GM18868 (cell line): Measurements from ENCODE around the gene PDE4D.
"Not testable (repeated sequence)": the region's sequence is repeated elsewhere in the genome, so short reads cannot be mapped to it uniquely, and the experiment has no call there.

Experiments
- ATAC-seq: cut with Tn5 transposase; IDR thresholded peaks from one replicate; pipeline ENCODE4 v1.9.1; 2021; ENCODE audit warnings: mild to moderate bottlenecking, moderate library complexity; ENCODE audit not compliant: unreplicated experiment

PDE4D gene

DNA sequence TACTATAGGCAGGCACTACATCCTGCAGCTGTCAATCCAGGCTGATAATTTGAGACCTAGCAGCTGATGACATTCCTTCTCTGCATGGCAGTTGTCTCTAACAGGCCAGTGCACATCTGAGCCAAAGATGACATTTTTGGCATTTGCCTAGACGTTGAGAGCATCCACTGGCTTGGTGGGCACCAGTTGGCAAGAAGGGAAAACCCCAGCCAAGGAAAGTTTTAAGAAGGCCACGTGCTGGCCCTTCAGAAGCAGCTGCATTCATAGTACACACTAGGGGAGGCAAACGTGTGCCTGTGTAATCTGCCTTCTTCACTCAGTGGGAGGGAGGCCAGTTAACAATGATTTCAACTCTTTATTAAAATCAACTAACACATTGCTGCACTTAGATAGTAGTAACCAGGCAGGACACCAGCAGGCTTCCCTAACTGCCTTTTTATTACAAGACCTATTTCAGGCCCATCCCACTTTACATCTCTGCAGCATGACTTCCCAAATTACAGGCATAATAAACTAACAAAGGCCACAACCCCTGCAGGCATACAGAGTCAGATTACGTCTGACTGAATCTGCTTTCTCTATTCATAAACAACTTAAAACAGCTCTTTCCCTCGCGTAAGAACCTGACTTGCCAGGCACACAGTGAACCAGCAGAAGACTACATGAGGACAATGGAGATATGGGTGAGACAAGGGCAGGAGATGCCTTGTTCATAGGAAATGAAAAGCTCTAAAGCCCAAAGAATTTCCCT lies 576.3 kb downstream of the PDE4D start:
- ATAC-seq: no peak

DNA sequence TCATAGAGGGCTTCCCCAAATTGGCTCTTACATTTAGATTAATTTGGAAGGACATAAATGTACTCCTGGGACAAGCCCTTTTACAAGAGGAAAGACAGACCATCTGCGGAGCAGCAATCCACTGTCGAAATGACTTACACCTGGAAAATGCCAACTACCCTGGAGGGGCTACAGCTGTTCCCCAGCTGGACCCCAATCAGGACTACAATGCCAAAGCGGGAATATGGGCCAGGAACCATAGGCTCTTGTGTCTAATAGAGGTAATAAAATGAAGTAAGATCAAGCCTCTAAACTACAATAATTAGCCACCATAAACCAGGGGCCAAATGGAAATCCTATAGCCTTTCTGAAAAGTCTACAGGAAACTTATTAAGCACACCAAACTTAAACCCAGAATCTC lies 581.3 kb downstream of the PDE4D start:
- no peak for ATAC-seq

DNA sequence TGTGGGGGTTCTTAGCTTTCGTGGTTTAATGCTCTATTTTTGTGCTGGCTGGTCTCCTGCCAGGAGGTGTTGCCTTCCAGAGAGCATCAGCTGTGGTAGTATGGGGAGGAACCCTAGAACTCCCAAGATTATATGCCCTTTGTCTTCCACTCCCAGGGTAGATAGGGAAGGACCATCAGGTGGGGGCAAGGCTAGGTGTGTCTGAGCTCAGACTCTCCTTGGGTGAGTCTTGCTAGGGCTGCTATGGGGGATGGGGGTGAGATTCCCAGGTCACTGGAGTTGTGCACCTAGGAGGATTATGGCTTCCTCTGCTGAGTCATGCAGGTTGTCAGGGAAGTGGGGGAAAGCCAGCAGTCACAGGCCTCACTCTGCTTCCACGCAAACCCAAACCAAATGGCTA lies 584.8 kb downstream of the PDE4D start:
- not testable (repeated sequence) for ATAC-seq

DNA sequence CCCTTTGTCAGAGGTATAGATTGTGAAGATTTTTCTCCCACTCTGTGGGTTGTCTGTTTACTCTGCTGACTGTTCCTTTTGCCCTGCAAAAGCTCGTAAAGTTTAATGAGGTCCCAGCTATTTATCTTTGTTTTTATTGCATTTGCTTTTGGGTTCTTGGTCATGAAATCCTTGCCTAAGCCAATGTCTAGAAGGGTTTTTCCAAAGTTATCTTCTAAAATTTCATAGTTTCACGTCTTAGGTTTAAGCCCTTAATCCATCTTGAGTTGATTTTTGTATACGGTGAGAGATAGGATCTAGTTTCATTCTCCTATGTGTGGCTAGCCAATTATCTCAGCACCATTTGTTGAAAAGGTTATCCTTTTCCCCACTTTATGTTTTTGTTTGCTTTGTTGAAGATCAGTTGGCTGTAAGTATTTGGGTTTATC lies 590.2 kb downstream of the PDE4D start:
- not testable (repeated sequence) for ATAC-seq

DNA sequence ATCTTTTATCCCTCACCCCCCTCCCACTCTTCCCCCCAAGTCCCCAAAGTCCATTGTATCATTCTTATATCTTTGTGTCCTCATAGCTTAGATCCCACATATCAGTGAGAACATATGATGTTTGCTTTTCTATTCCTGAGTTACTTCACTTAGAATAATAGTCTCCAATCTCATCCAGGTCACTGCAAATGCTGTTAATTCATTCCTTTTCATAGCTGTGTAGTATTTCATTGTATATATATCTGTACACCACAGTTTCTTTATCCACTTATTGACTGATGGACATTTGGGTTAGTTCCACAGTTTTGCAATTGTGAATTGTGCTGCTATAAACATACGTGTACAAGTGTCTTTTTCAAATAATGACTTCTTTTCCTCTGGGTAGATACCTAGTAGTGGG lies 591.0 kb downstream of the PDE4D start:
- ATAC-seq: not testable (repeated sequence)

DNA sequence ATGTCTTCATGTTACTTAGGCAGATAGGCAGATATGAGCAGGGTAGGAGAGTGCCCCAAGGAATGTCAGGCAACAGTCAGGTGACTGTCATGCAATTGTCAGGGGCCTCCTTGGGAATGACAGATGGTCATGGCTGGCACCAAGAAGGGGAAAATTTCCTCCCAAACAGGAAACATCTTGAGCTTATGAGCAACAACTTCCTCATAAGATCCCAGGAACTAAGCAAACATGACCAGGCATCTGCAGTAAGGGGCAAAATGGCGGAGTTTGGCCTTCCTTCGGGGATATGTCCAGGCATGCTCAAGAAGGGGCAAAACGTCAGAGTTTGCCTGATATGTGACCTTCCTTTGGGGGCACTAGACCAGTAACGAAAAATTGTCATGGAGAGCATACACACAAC lies 591.8 kb downstream of the PDE4D start:
- no peak for ATAC-seq

DNA sequence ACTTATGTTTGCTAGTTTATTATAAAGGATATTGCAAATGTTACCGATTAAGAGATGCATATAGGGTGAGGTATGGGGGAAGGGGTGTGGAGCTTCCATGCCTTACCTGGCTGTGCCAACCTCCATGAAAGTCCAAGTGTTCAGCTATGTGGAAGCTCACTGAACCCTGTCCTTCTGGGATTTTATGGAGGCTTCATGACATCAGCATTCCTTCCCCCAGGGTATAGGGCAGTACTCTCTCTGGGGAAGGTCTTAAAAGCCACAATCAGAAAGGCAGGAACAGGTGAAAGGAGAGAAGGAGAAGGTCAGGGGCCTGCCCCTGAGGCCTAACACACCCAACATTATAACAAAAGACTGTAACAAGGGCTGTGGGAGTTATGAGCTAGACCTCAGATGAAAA lies 592.6 kb downstream of the PDE4D start:
- no peak for ATAC-seq

DNA sequence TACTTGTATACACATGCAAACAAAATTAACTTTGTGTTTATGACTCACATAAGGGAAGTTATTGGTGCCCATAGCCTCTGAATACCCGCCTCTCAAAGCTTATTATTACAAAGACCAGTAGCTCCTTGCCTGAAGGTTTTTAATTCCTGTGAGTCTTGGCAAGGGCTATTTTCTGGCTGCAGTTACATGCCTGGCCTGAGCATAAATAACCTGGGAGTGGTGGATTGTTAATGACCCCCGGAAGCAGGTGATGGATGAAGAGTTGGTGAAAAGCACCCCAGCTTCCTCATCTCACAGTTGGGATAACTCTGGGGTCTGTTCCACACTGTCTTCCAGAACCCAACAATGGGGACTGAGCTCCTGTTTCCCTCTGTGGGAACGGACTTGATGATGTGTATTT lies 594.5 kb downstream of the PDE4D start:
- no peak for ATAC-seq

DNA sequence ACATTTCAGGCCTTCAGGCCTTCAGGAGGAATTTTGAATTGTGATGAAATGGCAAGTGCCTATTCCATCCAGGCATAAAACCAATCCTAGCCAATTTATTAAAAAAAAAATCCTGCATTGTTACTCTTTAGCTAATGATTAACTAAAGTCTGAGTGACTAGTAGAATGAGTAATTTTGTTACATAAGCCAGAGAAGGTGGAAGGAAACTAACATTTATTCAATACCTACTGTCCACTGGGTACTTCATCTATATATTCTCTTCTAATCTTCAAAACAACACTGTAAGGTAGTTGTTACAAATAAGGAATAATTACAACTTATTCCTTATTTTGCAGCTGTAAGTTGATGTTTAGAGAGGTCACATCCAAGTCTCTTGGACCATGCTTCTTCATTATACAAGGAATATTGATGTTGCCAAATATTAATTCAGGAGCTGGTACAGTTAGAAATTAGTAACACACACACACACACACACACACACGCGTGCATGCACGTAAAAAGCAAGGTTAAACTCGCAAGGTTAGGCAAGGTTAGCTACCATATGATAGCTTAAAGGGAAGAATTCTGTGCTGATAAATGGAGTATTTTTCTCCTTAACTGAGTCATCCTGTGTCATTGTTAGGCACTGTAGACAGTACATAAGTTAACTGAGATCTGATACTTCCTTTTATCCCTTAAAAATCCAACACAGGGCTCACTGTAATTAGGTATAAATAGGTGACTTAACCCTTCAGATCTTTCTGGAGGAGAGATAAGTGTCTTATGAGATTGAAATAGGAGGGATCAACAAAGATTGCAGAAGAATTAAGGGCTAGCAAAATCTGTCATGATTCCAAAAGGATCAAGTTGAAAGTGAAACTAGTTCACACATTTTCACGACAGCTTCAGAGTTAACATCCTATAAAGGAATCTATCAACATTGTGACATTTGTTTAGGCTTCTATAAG lies 596.9 kb downstream of the PDE4D start:
- no peak for ATAC-seq

DNA sequence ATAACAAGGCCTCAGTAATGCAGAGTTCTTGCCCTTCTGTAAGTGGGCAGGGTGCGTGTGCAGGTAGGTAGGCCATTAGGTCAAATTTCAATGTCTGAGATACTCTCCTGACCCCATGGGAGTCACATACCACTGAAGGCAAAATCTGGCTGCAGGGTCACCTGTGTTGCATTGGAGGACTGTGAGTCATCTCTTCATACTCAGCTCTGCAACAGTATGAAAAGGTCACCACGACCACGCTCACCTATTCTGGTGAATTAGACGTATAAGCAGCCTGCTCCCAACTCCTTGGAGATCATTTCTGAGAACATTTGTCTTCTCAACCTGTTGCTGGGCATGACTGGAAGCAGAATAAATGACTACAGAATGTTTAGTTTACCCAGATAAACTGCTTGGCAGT lies 599.8 kb downstream of the PDE4D start:
- ATAC-seq: no peak

DNA sequence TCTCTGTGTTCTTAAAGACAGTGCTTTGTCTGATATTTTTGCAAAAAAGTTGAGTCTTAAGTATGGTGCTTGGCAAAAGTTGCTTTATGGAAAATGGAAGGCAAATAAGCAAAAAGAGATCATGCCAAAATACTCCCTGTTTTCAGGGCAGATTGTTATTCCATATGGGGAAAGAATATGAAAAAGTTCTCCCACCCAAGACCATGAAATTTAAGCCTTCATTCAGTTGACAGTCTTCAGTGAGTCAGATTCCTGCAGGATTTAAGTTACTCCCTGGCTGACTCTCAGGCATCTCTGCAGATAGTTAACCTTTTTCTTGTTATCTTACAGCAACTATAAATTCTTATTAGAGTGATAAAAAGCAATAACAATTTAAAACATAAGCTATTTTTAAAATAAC lies 601.6 kb downstream of the PDE4D start:
- no peak for ATAC-seq

DNA sequence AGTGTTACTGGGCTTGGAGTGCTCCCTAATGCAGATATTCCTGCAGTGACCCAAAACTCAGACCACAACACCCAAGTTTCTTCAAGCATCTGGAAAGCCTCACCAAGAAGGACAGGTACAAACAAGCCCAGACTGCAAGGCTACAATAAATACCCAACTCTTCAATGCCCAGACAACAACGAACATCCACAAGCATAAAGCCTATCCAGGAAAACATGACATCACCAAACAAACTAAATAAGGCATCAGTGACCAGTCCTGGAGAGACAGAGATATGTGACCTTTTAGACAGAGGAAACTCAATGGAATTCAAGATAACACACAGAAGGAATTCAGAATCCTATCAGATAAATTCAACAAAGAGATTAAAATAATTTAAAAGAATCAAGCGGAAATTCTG lies 605.6 kb downstream of the PDE4D start:
- ATAC-seq: no peak

DNA sequence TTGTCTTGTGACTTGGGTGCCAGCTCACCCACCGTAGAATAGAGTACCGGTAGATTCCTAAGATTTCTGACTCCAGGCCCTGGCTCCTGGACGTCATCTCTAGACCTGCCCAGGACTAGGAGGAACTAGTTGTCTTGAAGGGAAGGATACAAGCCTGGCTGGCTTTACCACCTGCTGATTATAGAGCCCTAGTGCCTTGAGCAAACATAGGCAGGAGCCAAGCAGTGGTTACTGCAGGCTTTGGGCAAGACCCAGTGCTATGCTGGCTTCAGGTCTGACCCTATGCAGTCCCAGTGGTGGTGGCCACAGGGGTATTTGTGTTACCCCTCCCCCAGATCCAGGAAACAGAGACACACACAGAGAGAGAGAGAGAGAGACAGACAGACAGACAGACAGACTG lies 606.2 kb downstream of the PDE4D start:
- no peak for ATAC-seq

DNA sequence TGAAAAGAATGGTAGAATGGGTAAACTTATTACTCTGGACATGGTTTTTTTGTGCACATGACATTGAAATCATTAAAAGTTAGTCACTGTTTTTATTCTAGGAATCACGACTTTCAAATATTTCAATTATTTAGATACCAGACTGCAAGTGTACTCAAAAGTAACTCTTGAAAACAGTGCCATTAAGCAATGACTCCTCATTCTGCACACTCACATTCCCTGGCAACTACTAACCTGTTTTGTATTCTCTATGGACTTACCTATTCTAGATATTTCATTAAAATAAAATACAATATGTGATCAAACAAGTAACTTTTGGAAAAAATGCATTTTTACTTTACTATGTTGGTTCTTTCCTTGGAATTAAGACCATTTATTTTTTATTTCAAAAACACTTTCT lies 607.0 kb downstream of the PDE4D start:
- no peak for ATAC-seq

DNA sequence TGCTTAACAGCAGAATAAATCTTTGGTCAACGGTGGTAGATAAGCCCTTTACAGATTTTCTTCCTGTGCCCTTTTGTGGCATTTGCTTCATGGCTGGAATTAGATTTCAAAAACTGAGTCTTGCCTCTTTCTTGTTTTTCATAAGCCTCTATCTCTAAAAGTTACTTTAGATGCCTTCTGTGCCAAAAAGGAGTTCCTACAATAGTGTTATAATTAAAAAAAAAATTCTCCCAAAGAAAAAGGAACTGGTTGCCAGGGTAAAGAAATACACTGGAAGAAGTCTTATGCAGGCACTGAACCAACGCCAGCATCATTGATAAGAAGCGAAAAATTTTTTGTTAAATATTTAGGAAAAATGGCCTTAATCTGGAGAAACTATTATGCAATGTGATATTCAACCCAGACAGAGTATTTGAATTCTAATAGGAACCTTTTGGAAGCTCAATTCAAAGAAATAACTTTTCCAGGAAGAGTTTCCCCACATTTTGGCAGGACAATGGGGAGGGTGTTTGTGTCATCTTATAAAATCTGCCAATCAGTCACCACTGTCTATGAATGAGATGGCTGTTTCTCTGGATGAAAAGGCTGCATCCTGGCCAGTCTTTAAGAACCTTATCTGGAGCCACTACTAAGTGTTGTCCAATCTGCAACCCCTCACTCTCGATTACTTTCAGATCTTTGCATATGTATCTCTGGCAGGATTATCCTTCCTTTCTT lies 608.1 kb downstream of the PDE4D start:
- ATAC-seq: no peak

DNA sequence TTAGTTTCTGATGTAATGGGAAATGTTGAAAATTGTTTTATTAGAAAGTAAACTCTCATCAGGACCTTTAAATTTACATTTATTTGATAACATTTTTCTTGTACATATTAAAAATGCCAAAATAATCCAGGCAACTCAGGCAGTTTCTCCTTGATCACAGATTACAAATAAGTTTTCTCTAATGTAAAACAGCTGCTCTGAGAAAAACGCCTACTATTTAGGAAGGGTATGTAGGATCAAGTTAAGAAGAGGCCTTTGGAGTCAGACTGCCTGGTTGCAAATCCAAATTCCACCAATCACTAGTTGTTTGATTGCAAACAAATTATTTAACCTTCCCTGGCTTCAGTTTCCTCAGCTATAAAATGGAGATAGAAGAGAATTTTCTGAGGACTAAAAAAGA lies 610.8 kb downstream of the PDE4D start:
- ATAC-seq: no peak

DNA sequence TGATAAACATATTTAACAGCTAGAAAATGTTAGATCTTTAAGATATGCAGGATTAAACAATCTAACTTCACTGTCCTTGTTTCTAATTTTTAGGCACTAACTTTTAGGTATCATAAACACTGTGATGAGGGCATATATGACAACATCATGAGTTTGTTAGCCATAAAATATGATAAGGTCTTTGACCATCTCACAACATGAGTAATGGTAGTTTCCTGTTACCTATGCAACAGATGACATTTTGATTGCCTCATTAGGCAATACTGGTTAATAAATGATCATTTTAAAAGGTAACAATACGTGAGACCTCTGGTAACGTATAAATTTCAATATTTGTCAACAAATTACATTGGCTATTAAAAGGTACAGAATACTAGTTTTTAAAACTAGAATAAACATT lies 613.5 kb downstream of the PDE4D start:
- ATAC-seq: no peak

DNA sequence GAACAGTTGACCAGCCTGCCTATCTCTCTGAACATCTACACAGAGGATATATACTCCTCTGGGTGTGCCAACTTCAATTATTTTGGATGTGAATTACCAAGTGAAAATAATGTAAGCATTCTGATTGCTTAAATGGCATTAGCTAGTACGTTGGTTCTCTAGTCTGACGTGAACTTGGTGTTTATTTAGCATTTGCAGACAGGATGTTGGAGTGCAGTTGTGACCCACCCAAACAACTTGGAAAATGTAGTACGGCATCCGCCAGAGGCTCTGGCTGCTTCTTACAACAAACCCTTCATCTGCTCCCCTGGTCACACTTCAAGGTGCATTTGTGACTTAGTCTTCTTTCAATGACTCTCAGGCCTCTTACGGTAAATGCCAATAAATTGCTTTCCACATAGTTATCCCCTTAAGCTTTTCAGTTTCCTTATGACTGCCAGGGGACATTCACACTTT lies 616.6 kb downstream of the PDE4D start:
- no peak for ATAC-seq

DNA sequence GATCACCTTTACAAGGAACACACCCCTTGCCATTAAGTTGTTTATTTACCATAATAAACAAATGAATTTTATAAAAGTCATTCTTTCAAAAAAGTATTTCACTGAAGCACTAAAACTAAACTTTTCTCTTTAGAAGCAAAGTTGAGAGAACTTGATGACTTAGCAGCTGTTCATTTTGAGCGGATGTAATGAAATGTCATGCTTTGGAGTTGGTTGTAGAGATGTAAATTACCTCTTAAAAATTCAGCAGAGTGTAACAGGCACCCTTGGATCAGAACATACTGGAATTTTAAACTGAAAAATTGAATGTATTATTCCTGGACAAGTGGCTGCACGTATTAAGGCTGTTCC lies 617.2 kb downstream of the PDE4D start:
- ATAC-seq: no peak

DNA sequence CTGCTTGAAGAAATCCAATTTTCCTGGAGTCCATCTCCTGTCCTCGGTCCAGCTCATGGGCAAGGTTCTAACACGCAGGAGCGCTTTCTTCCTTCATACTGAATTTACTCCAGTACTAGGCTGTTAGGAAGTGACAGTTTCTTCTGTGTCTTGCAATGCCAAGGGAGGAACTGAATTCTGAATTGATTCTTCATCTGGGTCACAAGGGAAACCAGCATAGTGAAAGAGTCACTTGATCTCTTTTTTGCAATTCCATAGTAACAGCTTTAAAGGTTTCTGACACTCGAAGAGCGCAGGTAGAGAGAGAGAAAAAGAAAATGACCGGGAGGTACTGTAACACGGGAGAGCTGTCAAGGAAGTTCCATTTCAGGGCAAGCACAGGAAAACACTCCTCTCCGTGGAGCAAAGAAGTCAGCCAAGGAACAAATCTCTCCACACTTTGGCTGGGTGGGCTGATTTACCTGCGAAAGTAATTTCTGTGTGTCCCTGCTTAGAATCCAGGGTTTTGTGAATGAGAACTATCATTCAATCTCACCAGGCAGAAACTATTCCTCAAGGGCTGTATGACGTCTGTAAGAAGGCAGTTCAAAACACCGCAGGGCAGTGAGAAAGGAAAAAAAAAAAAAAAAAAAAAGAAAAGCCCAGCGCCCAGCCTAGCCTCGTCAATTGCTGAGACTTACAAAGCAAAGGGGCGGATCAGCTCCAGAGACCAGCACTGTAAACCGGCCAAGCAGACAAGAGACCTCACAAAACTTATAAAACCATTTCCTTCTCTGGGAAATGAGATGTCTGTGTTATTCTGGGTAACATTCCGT lies 617.8 kb downstream of the PDE4D start:
- no peak for ATAC-seq

DNA sequence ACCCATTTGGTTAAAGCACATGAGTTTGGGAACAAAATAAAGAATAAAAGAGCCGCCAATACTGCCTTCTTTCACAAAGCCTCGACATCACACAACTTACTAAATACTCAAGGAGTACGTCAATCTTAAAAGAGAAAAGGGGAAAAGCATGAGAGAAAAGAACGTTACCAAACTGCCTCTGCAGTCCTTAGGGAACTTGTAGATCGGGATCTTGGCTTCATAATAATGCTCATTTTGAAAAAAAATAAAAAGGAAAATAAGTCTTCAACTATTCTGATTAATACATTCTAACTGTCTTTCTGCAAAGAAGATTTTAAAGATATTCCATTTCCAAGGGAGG lies 618.4 kb downstream of the PDE4D start:
- no peak for ATAC-seq
